HCT116 (cell line): Measurements from ENCODE around the gene ABCA1. TPM values are rescaled to one million over a fixed set of nuclear protein-coding genes. Genes with fewer than 3 reads are reported as not detected.

Experiments used
- ATAC-seq: fragments of 200-7000 bp; cut with Tn5 transposase; 2 replicates; pipeline ENCODE4 v1.9.1; 2020; ENCODE audit warnings: mild to moderate bottlenecking, moderate library complexity
- BruUV-seq: library from RNA; stranded (reverse); fragments of 400-500 nt; replicated peaks from 2 replicates; lab custom pipeline; 2021; lab: Mats Ljungman, UMichigan
- CTCF ChIA-PET: fragments of 300-600 bp; sonication (Branson Sonifier 250); formaldehyde crosslinking; loops from one replicate; lab custom pipeline; 2021; ENCODE audit warnings: antibody characterized with exemption; lab: Charles Lee
- POLR2A ChIA-PET: fragments of 300-600, 350-600 bp; sonication (Branson Sonifier 250); formaldehyde crosslinking; loops from one replicate; lab custom pipeline; 2021; ENCODE audit warnings: antibody characterized with exemption; lab: Charles Lee
- RAD21 ChIA-PET, 2 experiments: fragments of 300-600 bp; sonication (Branson Sonifier 250); formaldehyde crosslinking; loops; one replicate each; lab custom pipeline; 2023; ENCODE audit warnings: low total read pairs in 2 of 2; ENCODE audit not compliant: uncharacterized antibody in 2 of 2, unreplicated experiment in 2 of 2, low non-redundant PET in 1 of 2; lab: Charles Lee
- DNase-seq: peaks from one replicate; pipeline ENCODE4 v3.0.0-alpha.2; 2010; ENCODE audit warnings: low read depth, low spot score
- H2AFZ ChIP-seq: fragments of 200-600 bp; shearing (Covaris generic), sonication (generic); 2 replicates; pipeline ENCODE4 v1.6.1; 2017; ENCODE audit warnings: low read depth, mixed run types, mixed read lengths, antibody characterized with exemption, low read length; ENCODE audit not compliant: poor library complexity, severe bottlenecking
- H3K27ac ChIP-seq: 2 replicates; pipeline ENCODE4 v1.5.1; 2012; ENCODE audit warnings: low read depth, low read length
- H3K27me3 ChIP-seq: fragments of 200-600 bp; sonication (generic); 2 replicates; pipeline ENCODE4 v1.6.1; 2016; ENCODE audit warnings: mixed run types, low read length, mixed read lengths; ENCODE audit not compliant: insufficient read depth
- H3K36me3 ChIP-seq, 2 experiments: fragments of 200-500 bp in 1 of 2; fragments of 200-600 bp in 1 of 2; sonication (Bioruptor generic) in 1 of 2; sonication (generic) in 1 of 2; 2 replicates each; pipeline versions ENCODE4 v1.5.1 to v1.6.1; 2014 to 2016; ENCODE audit warnings: low read length in 2 of 2, inconsistent platforms in 1 of 2, mixed read lengths in 1 of 2, mixed run types in 1 of 2; ENCODE audit not compliant: insufficient read depth in 2 of 2, control insufficient read depth in 1 of 2
- H3K4me1 ChIP-seq, 2 experiments: fragments of 200-600 bp in 1 of 2; sonication (generic) in 1 of 2; 2 replicates each; pipeline versions ENCODE4 v1.5.1 to v1.6.1; 2012 to 2017; ENCODE audit warnings: low read length in 2 of 2, inconsistent platforms in 1 of 2, mild to moderate bottlenecking in 1 of 2, mixed read lengths in 1 of 2, mixed run types in 1 of 2, moderate library complexity in 1 of 2; ENCODE audit not compliant: insufficient read depth in 2 of 2, control insufficient read depth in 1 of 2
- H3K4me2 ChIP-seq: fragments of 200-600 bp; sonication (generic); 2 replicates; pipeline ENCODE4 v1.6.1; 2017; ENCODE audit warnings: mixed run types, low read length, mixed read lengths
- H3K4me3 ChIP-seq, 2 experiments: fragments of 200-600 bp in 1 of 2; sonication (generic) in 1 of 2; replicated peaks in 1 of 2; 2 replicates each; pipeline ENCODE4 v1.5.1; 2011 to 2016; ENCODE audit warnings: low read length in 2 of 2, control low read depth in 1 of 2, low read depth in 1 of 2, mild to moderate bottlenecking in 1 of 2, mixed read lengths in 1 of 2, mixed run types in 1 of 2
- H3K79me2 ChIP-seq: fragments of 200-600 bp; sonication (generic); 2 replicates; pipeline ENCODE4 v1.6.1; 2017; ENCODE audit warnings: mild to moderate bottlenecking, mixed run types, low read length, moderate library complexity, mixed read lengths; ENCODE audit not compliant: insufficient read depth
- H3K9ac ChIP-seq: fragments of 200-600 bp; sonication (generic); 2 replicates; pipeline ENCODE4 v1.6.1; 2016; ENCODE audit warnings: low read length, mixed read lengths
- H3K9me2 ChIP-seq: fragments of 200-600 bp; sonication (generic), shearing (Covaris generic); 2 replicates; pipeline ENCODE4 v1.6.1; 2017; ENCODE audit warnings: mixed run types, mild to moderate bottlenecking, moderate library complexity; ENCODE audit not compliant: insufficient read depth
- H3K9me3 ChIP-seq, 2 experiments: fragments of 200-500 bp in 1 of 2; fragments of 200-600 bp in 1 of 2; sonication (Bioruptor generic) in 1 of 2; sonication (generic) in 1 of 2; 2 replicates each; pipeline ENCODE4 v1.6.1; 2014 to 2017; ENCODE audit warnings: low read length in 2 of 2, mixed read lengths in 2 of 2, inconsistent platforms in 1 of 2, low read depth in 1 of 2, mild to moderate bottlenecking in 1 of 2, mixed run types in 1 of 2, moderate library complexity in 1 of 2; ENCODE audit not compliant: control insufficient read depth in 1 of 2, insufficient read depth in 1 of 2
- H4K20me1 ChIP-seq: fragments of 200-600 bp; sonication (generic), shearing (Covaris generic); 2 replicates; pipeline ENCODE4 v1.6.1; 2017; ENCODE audit warnings: mixed run types, mild to moderate bottlenecking, moderate library complexity; ENCODE audit not compliant: insufficient read depth
- CBX3 ChIP-seq: IDR thresholded peaks from 2 replicates; pipeline ENCODE4 v1.6.1; 2012; ENCODE audit warnings: low read depth
- CEBPB ChIP-seq: IDR thresholded peaks from 2 replicates; pipeline ENCODE4 v1.6.1; 2012; ENCODE audit warnings: low read depth
- ELF1 ChIP-seq: IDR thresholded peaks from 2 replicates; pipeline ENCODE4 v1.6.1; 2012; ENCODE audit warnings: low read depth, borderline replicate concordance
- intact Hi-C: fragments of 100-400 bp; cut with micrococcal nuclease; formaldehyde crosslinking; loops from 2 replicates; pipeline ENCODE4 v1.10.0; 2022
- total RNA-seq: library from RNA; stranded (reverse); gene quantifications from one replicate; pipeline ENCODE4 v1.2.1, GENCODE V29; 2021; ENCODE audit not compliant: unreplicated experiment

The ABCA1 gene
- total RNA-seq, 1 experiment from 2014 or later, result 0.89 TPM

DNA sequence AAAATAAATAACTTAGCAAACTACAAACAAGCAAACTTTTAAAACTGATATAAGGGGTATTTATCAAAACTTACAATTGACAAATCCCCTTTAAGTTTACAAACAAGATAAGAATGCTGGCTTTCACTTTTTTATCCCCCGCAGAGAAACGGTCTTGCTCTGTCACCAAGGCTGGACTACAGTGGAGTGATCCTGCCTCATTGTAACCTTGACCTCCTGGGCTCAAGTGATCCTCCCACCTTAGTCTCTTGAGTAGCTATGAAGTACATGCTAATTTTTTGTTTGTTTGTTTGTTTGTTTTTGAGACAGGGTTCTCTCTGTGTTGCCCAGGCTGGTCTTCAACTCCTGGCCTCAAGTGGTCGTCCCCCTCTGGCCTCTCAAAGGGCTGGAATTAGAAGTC lies 189.5 kb downstream of the ABCA1 start:
- no peak overlapping the region for H3K4me2 ChIP-seq
- no peaks in the 10 kb centered on the region for H4K20me1 ChIP-seq
- intact Hi-C loops, result no loop called here
- TF ChIP-seq ELF1, result no peak
- TF ChIP-seq CEBPB, result no peak
- TF ChIP-seq CBX3, result no peak
- no peak overlapping the region for H3K27ac ChIP-seq
- no peaks in the 10 kb centered on the region for H3K4me1 ChIP-seq
- no peak for DNase-seq
- H3K9me3 ChIP-seq, result no peaks in the 10 kb centered on the region
- H2AFZ ChIP-seq, result no peak overlapping the region
- no peak for ATAC-seq
- H3K27me3 ChIP-seq, result no peaks in the 10 kb centered on the region
- POLR2A ChIA-PET, result no interaction called here
- RAD21 ChIA-PET, result no interaction called here
- H3K9me2 ChIP-seq, result no peaks in the 10 kb centered on the region
- BruUV-seq, result no TSS peak
- H3K4me3 ChIP-seq, result no peak overlapping the region
- H3K36me3 ChIP-seq, result no peaks in the 10 kb centered on the region
- no peak overlapping the region for H3K9ac ChIP-seq
- CTCF ChIA-PET, result no interaction called here
- no peaks in the 10 kb centered on the region for H3K79me2 ChIP-seq

Other genes with a start within 250 kb of the ABCA1 start
- gene OR13D1, start 233.6 kb downstream of the ABCA1 start, total RNA-seq, result not detected
- 6.9 TPM for gene NIPSNAP3A, start 180.5 kb downstream of the ABCA1 start, total RNA-seq
- not detected for gene NIPSNAP3B, start 164.0 kb downstream of the ABCA1 start, total RNA-seq